WTC11 (cell line): Measurements from ENCODE around the gene YES1.

ENCODE experiments used
- CTCF ChIP-seq: fragments of 200-600 bp; IDR thresholded peaks from 2 replicates; pipeline ENCODE4 v1.8.0; 2022; ENCODE audit warnings: antibody characterized with exemption
- ETV6 ChIP-seq: sonication (generic); formaldehyde crosslinking; IDR thresholded peaks from 2 replicates; pipeline ENCODE4 v1.8.1; 2022; ENCODE audit warnings: mild to moderate bottlenecking, missing genetic modification reagents
- IRF2 ChIP-seq: sonication (generic); formaldehyde crosslinking; IDR thresholded peaks from 2 replicates; pipeline ENCODE4 v1.8.0; 2022; ENCODE audit warnings: low read depth, missing genetic modification reagents, borderline replicate concordance
- MAX ChIP-seq: sonication (generic); formaldehyde crosslinking; IDR thresholded peaks from 2 replicates; pipeline ENCODE4 v1.8.0; 2022; ENCODE audit warnings: mild to moderate bottlenecking, missing genetic modification reagents

GRCh38 chr18:767961-768360 lies 44.1 kb downstream of the YES1 start:
- TF ChIP-seq CTCF (no peak), MAX (CRISPR knock-in tag) (no peak), IRF2 (CRISPR knock-in tag) (no peak), ETV6 (CRISPR knock-in tag) (no peak)
